Type B pancreatic cell (in vitro differentiated cells): Measurements from ENCODE around the gene AHSG. TPM values are rescaled to one million over a fixed set of nuclear protein-coding genes. Genes with fewer than 3 reads are reported as not detected.

Experiments used
- DNase-seq: peaks from one replicate; pipeline ENCODE4 v3.0.0; 2021; ENCODE audit warnings: mixed read lengths; ENCODE audit not compliant: unreplicated experiment; ENCODE audit errors: extremely low spot score
- H3K27ac Mint-ChIP-seq: 2 replicates; pipeline ENCODE4 v1.8.0; 2021; ENCODE audit warnings: mild to moderate bottlenecking, mixed read lengths
- H3K27me3 Mint-ChIP-seq: 2 replicates; pipeline ENCODE4 v1.8.0; 2021; ENCODE audit warnings: mixed read lengths
- H3K36me3 Mint-ChIP-seq: 2 replicates; pipeline ENCODE4 v1.8.0; 2021; ENCODE audit warnings: mixed read lengths
- H3K4me1 Mint-ChIP-seq: one replicate; pipeline ENCODE4 v1.8.0; 2021; ENCODE audit warnings: mixed read lengths; ENCODE audit not compliant: unreplicated experiment
- H3K4me3 Mint-ChIP-seq: 2 replicates; pipeline ENCODE4 v1.8.0; 2021; ENCODE audit warnings: mild to moderate bottlenecking, mixed read lengths
- H3K9me3 Mint-ChIP-seq: 2 replicates; pipeline ENCODE4 v1.8.0; 2021; ENCODE audit warnings: mixed read lengths
- CTCF ChIP-seq: fragments of 200-600 bp; sonication (generic); conservative IDR thresholded peaks from 2 replicates; pipeline ENCODE4 v1.5.0; 2021; ENCODE audit warnings: antibody characterized with exemption, mild to moderate bottlenecking
- total RNA-seq: library from RNA; stranded (reverse); gene quantifications from 2 replicates; pipeline ENCODE4 v1.2.1, GENCODE V29; 2021; ENCODE audit warnings: low replicate concordance

Gene AHSG
- total RNA-seq, 1 donor from 2014 or later: 0.27 TPM

DNA sequence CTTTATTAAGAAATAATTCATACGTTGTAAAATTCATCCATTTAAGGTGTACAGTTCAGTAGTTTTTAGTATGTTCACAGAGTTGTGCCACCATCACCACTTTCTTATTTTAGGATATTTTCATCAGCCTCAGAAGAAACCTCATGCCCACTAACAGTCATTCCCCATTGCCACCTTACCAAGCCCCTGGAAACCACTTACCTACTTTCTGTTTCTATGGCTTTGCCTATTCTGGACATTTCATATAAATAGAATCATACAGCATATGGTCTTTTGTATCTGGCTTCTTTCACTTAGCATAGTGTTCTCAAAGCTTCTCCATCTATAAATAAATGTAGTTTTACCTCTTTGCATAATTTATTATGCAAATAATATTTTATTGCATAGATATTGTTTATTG lies 34.0 kb downstream of the AHSG start:
- peaks cover 24% of the 10 kb centered on the region for H3K27me3 Mint-ChIP-seq
- no peak for TF ChIP-seq CTCF
- H3K9me3 Mint-ChIP-seq: peaks cover 4% of the 10 kb centered on the region
- no peaks in the 10 kb centered on the region for H3K36me3 Mint-ChIP-seq
- no peaks in the 10 kb centered on the region for H3K4me1 Mint-ChIP-seq
- H3K4me3 Mint-ChIP-seq: no peak overlapping the region
- H3K27ac Mint-ChIP-seq: no peak overlapping the region
- DNase-seq: no peak

DNA sequence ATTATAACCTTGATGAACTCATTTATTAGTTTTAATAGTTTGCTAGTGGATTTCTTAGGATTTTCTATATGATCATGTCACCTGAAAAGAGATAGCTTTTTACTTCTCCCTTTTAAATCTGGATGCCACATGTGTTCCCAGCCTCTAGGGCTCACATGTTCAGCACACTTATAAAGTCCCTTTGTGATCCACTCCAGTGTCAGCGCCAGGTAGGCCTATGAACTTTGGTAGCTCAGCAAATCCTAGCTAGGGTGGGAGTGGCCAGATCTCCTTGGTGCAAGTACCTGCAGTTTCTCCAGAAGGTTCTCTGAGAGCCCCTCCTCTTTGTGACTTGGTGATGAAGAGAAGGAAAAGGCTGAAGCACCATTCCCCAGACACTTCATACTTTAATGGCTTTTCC lies 36.0 kb downstream of the AHSG start:
- Mint-ChIP-seq H3K27ac (no peak overlapping the region), H3K4me1 (no peaks in the 10 kb centered on the region), H3K9me3 (peaks cover 4% of the 10 kb centered on the region), H3K36me3 (no peaks in the 10 kb centered on the region), H3K4me3 (no peak overlapping the region), H3K27me3 (peaks cover 15% of the 10 kb centered on the region)
- TF ChIP-seq CTCF: no peak
- DNase-seq: no peak

GRCh38 chr3:186651678-186652215 lies 38.9 kb downstream of the AHSG start:
- no peaks in the 10 kb centered on the region for H3K9me3 Mint-ChIP-seq
- H3K27ac Mint-ChIP-seq: no peak overlapping the region
- H3K4me3 Mint-ChIP-seq: no peak overlapping the region
- H3K36me3 Mint-ChIP-seq: no peaks in the 10 kb centered on the region
- no peaks in the 10 kb centered on the region for H3K4me1 Mint-ChIP-seq
- TF ChIP-seq CTCF: no peak
- peaks cover 10% of the 10 kb centered on the region for H3K27me3 Mint-ChIP-seq
- DNase-seq: no peak

DNA sequence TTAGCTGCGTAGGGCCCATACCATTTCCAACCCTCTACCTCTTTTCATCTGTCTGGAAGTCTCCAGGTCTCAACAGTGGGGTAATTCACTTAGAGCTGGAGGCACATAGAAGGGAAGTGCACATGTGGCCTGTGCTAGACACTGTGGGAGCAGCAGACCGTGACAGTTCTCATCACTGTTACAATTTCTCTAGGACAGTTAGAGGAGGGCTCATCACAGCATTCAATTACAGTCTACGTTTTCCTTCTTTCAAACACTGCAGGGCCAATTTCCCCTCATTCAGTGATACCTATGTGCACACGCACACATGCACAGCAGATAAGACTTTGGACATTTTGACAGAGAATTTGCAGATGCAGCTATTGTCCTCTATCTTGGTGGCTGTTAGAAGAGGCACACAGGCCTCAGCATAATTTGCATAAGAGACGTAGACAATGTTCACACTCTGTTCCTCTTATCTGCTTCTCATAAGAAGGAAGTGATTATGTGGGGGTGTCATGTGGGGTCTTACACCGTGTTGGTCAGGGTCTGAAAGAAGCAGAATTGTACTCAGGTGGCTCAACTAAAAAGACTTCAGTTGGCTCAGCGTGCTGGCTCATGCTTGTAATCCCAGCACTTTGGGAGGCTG lies 40.3 kb downstream of the AHSG start:
- no peak for TF ChIP-seq CTCF
- peaks cover 11% of the 10 kb centered on the region for H3K27me3 Mint-ChIP-seq
- H3K36me3 Mint-ChIP-seq: no peaks in the 10 kb centered on the region
- no peak overlapping the region for H3K27ac Mint-ChIP-seq
- H3K4me1 Mint-ChIP-seq: no peaks in the 10 kb centered on the region
- H3K4me3 Mint-ChIP-seq: no peak overlapping the region
- H3K9me3 Mint-ChIP-seq: no peaks in the 10 kb centered on the region
- no peak for DNase-seq

- DNase-seq: no peak
- Mint-ChIP-seq H3K4me1 (no peaks in the 10 kb centered on the region), H3K36me3 (no peaks in the 10 kb centered on the region), H3K27ac (no peak overlapping the region), H3K27me3 (peaks cover 12% of the 10 kb centered on the region), H3K4me3 (no peak overlapping the region), H3K9me3 (no peaks in the 10 kb centered on the region)
- TF ChIP-seq CTCF: peak; percentile 54
Observed at GRCh38 chr3:186653984-186654383, 41.1 kb downstream of the AHSG start.
